Upper lobe of left lung (tissue), 6 donors: ENCODE data around the gene SKA1. TPM values are rescaled to one million over a fixed set of nuclear protein-coding genes. Genes with fewer than 3 reads are reported as not detected.

ENCODE experiments used
- ATAC-seq, 2 donors: fragments of 200-7000 bp; cut with Tn5 transposase; one replicate each; pipeline ENCODE4 v1.9.1; 2022; ENCODE audit warnings: mild to moderate bottlenecking in 2 of 2, moderate library complexity in 2 of 2; ENCODE audit not compliant: low FRiP score in 2 of 2
- DNase-seq, 2 donors: peaks; one replicate each; pipeline ENCODE4 v3.0.0-alpha.2; 2019 to 2020
- H3K27ac ChIP-seq, 4 donors: fragments of 200-600 bp; sonication (generic); one replicate each; pipeline ENCODE4 v1.5.1; 2016 to 2019
- H3K27me3 ChIP-seq, 4 donors: fragments of 200-600 bp; sonication (generic); one replicate each; pipeline ENCODE4 v1.5.1; 2017 to 2019
- H3K36me3 ChIP-seq, 4 donors: fragments of 200-600 bp; sonication (generic); one replicate each; pipeline ENCODE4 v1.5.1; 2016 to 2019
- H3K4me1 ChIP-seq, 4 donors: fragments of 200-600 bp; sonication (generic); one replicate each; pipeline ENCODE4 v1.5.1; 2018 to 2019
- H3K4me3 ChIP-seq, 4 donors: fragments of 200-600 bp; sonication (generic); one replicate each; pipeline ENCODE4 v1.5.1; 2017 to 2019; ENCODE audit warnings: mild to moderate bottlenecking in 2 of 4, moderate library complexity in 1 of 4
- H3K9me3 ChIP-seq, 4 donors: fragments of 200-600 bp; sonication (generic); one replicate each; pipeline ENCODE4 v1.5.1; 2018 to 2019
- EP300 ChIP-seq, 4 donors: sonication (generic); formaldehyde crosslinking; IDR thresholded peaks; one replicate each; pipeline ENCODE4 v1.5.1; 2017; ENCODE audit warnings: antibody characterized with exemption in 4 of 4, control low read depth in 2 of 4
- POLR2A ChIP-seq, 4 donors: fragments of 450-650 bp; IDR thresholded peaks; one replicate each; pipeline ENCODE4 v1.5.1; 2016 to 2017; ENCODE audit warnings: antibody characterized with exemption in 4 of 4, mild to moderate bottlenecking in 2 of 4
- POLR2AphosphoS5 ChIP-seq, 2 donors: sonication (generic); formaldehyde crosslinking; IDR thresholded peaks; one replicate each; pipeline ENCODE4 v1.5.1; 2017; ENCODE audit warnings: antibody characterized with exemption in 2 of 2
- WGBS, 2 donors: methylation state at CpG; one replicate each; pipeline ENCODE4 v1.1.5; 2017 to 2018; 5-methylcytosine and 5-hydroxymethylcytosine counted together
- total RNA-seq, 6 donors: library from RNA; depleted of rRNA in 4 of 6; stranded (reverse); fragments of >200 nt in 4 of 6; gene quantifications; one replicate each; pipeline versions ENCODE4 v1.1.0 to v1.2.1, GENCODE V29; 2016 to 2021
- TF ChIP-seq, protein P1 (sequence below), 6 experiments: fragments of 450-650 bp in 4 of 6; fragments of 200-600 bp in 2 of 6; sonication (generic) in 2 of 6; IDR thresholded peaks; one replicate each; pipeline ENCODE4 v1.5.1; 2016 to 2019; ENCODE audit warnings: antibody characterized with exemption in 6 of 6
- donor health status: DM: no; HTN: no; CAD: no; lungs with moderate emphysema.
- donor health status: DM: no; HTN: yes; CAD: no; lungs with severe emphysema.

SKA1 gene
- total RNA-seq, 6 donors from 2014 or later, result 0.46 to 2.5 (median 1.1) TPM; not detected in 2

DNA sequence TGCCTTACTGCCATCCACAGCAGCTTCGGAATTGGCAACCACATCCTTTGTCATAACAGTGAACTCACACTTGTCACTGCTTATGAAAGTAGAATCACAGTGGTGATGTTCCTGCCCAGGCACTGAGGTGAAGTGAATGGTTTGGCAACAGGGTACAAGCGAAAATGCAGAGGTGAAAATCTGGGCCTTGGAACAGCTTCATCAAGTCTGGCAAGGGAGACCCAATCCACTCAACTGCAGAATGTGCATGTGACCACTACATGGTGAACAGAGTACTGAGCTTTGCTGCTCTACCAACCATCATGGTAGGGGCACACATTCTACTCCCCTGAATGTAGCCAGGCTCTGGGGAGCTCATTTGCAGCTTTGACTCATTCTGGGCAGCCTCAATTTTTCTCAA is 15.0 kb upstream of the SKA1 start:
- ATAC-seq (no peak), DNase-seq (no peak)
- no peak for TF ChIP-seq EP300 (IDR thresholded peaks at IDR 0.05)
- TF ChIP-seq POLR2AphosphoS5 (IDR thresholded peaks at IDR 0.05), result no peak
- Histone ChIP-seq H3K27me3 (no peaks in the 10 kb centered on the region), H3K36me3 (no peaks in the 10 kb centered on the region), H3K4me1 (peaks cover 0 to 3% (median 0%) of the 10 kb centered on the region in 4 donors), H3K27ac (no peak overlapping the region), H3K9me3 (no peaks in the 10 kb centered on the region), H3K4me3 (no peak overlapping the region)
- WGBS, 2 donors, result 65 to 66% methylated on average over 2 of the region's 2 CpGs

GRCh38 chr18:50360611-50361010 is 14.2 kb upstream of the SKA1 start:
- TF ChIP-seq EP300 (IDR thresholded peaks at IDR 0.05) (no peak), POLR2AphosphoS5 (IDR thresholded peaks at IDR 0.05) (no peak), POLR2A (IDR thresholded peaks at IDR 0.05) (no peak)
- TF ChIP-seq, protein P1, sequence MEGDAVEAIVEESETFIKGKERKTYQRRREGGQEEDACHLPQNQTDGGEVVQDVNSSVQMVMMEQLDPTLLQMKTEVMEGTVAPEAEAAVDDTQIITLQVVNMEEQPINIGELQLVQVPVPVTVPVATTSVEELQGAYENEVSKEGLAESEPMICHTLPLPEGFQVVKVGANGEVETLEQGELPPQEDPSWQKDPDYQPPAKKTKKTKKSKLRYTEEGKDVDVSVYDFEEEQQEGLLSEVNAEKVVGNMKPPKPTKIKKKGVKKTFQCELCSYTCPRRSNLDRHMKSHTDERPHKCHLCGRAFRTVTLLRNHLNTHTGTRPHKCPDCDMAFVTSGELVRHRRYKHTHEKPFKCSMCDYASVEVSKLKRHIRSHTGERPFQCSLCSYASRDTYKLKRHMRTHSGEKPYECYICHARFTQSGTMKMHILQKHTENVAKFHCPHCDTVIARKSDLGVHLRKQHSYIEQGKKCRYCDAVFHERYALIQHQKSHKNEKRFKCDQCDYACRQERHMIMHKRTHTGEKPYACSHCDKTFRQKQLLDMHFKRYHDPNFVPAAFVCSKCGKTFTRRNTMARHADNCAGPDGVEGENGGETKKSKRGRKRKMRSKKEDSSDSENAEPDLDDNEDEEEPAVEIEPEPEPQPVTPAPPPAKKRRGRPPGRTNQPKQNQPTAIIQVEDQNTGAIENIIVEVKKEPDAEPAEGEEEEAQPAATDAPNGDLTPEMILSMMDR (IDR thresholded peaks at IDR 0.05), result no peak
- Histone ChIP-seq H3K4me3 (no peak overlapping the region), H3K27ac (no peak overlapping the region), H3K4me1 (peaks cover 0 to 3% (median 0%) of the 10 kb centered on the region in 4 donors), H3K27me3 (no peaks in the 10 kb centered on the region), H3K9me3 (no peaks in the 10 kb centered on the region), H3K36me3 (no peaks in the 10 kb centered on the region)
- 29 to 33% methylated on average over 2 of the region's 2 CpGs for WGBS, 2 donors
- no peak for ATAC-seq
- no peak for DNase-seq

DNA sequence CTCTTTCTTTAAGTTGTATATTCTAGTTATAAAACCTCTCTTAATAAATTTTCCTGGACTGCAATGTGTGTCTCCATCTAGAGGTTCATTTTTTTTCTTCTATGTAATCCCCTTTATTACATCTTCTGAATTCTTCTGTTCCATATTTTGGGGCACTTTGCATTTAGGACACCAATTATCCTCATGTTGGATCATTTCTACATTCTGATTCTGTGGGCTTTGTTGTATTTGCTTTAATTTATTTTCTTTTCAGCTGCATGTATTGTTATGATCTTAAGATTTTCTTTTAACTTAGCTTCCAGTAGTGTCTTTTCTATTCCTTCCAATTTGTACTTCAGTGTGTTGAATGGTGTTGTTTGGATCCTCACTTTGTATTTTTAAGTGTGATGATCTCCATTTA is 5.2 kb upstream of the SKA1 start:
- peaks cover 0 to 7% (median 3%) of the 10 kb centered on the region in 4 donors for H3K4me1 ChIP-seq
- DNase-seq, result no peak
- H3K27ac ChIP-seq, result no peak overlapping the region
- H3K27me3 ChIP-seq, result no peaks in the 10 kb centered on the region
- peaks cover 0 to 17% (median 14%) of the 10 kb centered on the region in 4 donors for H3K9me3 ChIP-seq
- H3K36me3 ChIP-seq, result no peaks in the 10 kb centered on the region
- TF ChIP-seq POLR2A (IDR thresholded peaks at IDR 0.05) (no peak), POLR2AphosphoS5 (IDR thresholded peaks at IDR 0.05) (no peak), EP300 (IDR thresholded peaks at IDR 0.05) (no peak)
- TF ChIP-seq, protein P1 (IDR thresholded peaks at IDR 0.05), result no peak
- no peak overlapping the region for H3K4me3 ChIP-seq
- no peak for ATAC-seq

DNA sequence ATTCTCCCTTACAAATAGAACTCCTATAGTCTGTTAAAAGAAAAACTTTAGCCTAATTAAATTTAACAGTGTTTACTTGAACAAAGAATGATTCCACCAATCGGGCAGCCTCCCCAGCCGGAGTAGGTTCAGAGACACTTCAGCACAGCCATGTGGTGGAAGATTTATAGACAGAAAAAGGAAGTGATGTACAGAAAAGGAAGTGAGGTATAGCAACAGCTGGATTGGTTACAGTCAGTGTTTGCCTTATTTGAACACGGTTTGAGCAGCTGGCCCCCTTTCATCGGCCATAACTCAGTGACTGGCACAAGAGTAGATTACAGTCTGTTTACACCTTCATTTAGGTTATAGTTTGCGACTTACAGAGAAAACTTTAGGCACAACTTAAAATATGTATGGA is 2.1 kb upstream of the SKA1 start:
- no peak for TF ChIP-seq EP300 (IDR thresholded peaks at IDR 0.05)
- no peak for TF ChIP-seq POLR2A (IDR thresholded peaks at IDR 0.05)
- TF ChIP-seq POLR2AphosphoS5 (IDR thresholded peaks at IDR 0.05), result no peak
- TF ChIP-seq, protein P1 (IDR thresholded peaks at IDR 0.05), result no peak
- WGBS, 2 donors, result 75 to 78% methylated on average over 5 of the region's 5 CpGs
- ATAC-seq (no peak), DNase-seq (no peak)
- Histone ChIP-seq H3K27me3 (no peaks in the 10 kb centered on the region), H3K9me3 (peaks cover 0 to 17% (median 14%) of the 10 kb centered on the region in 4 donors), H3K4me1 (peaks cover 5 to 16% (median 9%) of the 10 kb centered on the region in 4 donors), H3K27ac (no peak overlapping the region), H3K36me3 (no peaks in the 10 kb centered on the region), H3K4me3 (no peak overlapping the region)

GRCh38 chr18:50373561-50374219 is 1.2 kb upstream of the SKA1 start:
- TF ChIP-seq, protein P1 (IDR thresholded peaks at IDR 0.05), result no peak
- TF ChIP-seq POLR2A (IDR thresholded peaks at IDR 0.05) (no peak), POLR2AphosphoS5 (IDR thresholded peaks at IDR 0.05) (no peak), EP300 (IDR thresholded peaks at IDR 0.05) (no peak)
- DNase-seq (no peak), ATAC-seq (no peak)
- peaks cover 5 to 16% (median 9%) of the 10 kb centered on the region in 4 donors for H3K4me1 ChIP-seq
- 84 to 89% methylated on average over 7 of the region's 7 CpGs for WGBS, 2 donors
- peaks cover 0 to 17% (median 14%) of the 10 kb centered on the region in 4 donors for H3K9me3 ChIP-seq
- no peaks in the 10 kb centered on the region for H3K36me3 ChIP-seq
- H3K27me3 ChIP-seq, result no peaks in the 10 kb centered on the region
- H3K4me3 ChIP-seq, result no peak overlapping the region
- H3K27ac ChIP-seq, result no peak overlapping the region
